NCI-H146 treated with DMSO at 0.1 percent for 48 hours (cell line): Measurements from ENCODE around the gene MYCBP2.
"Not testable (repeated sequence)": the region's sequence is repeated elsewhere in the genome, so short reads cannot be mapped to it uniquely, and the experiment has no call there.

ENCODE experiments used
- DNase-seq: peaks from one replicate; lab custom pipeline; 2025; ENCODE audit not compliant: unreplicated experiment; lab: John Stamatoyannopoulos, UW

Gene MYCBP2

GRCh38 chr13:77326905-77327604, at the start of gene MYCBP2:
Gene MYCBP2, minus strand, starts transcription at chr13:77327094. Its CDS starts 319 bp downstream, at chr13:77326775.
- DNase-seq = peak; percentile 98

- no peak for DNase-seq
Observed at GRCh38 chr13:77375560-77376108, 48.7 kb upstream of the MYCBP2 start.

- DNase-seq = no peak
Observed at GRCh38 chr13:77374786-77375185, 47.9 kb upstream of the MYCBP2 start.

DNA sequence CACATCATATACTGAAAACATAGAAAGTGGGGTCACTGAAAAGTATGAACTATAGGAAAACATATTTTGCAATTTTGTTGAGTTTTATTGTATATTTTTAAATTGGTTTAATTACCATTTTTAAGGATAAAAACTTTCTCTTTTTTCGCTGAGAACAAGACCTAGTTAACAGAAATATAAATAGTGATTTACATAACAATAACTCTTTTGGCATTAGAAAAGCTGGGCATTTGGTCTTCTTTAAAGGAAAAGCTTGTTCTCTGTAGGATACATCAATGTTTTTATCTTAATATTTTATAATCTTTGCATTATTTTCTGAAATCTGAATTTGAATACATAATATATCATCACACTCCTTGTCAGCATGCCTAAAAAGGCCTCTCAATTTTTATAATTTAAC, 47.4 kb upstream of the MYCBP2 start:
- no peak for DNase-seq

- DNase-seq = no peak
Observed at GRCh38 chr13:77373502-77373901, 46.6 kb upstream of the MYCBP2 start.

DNA sequence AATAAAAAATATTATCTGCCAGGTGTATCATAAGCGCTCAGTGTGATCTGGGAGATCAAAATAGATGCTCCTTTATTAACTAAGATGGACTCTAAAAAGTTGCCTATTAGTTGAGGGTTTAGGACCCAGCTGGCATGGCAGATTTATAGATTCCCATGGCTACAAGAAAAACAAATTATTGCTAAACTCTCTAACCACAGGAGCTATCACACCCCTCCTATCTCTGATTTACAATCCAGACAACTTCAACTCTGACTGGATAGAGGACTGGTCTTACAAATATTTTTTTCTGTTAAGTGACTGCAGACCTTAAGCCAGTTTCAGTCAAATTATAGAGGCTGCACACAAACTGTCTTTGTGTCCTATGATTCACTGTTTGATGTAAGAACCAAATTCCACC, 45.4 kb upstream of the MYCBP2 start:
- no peak for DNase-seq

- no peak for DNase-seq
Observed at GRCh38 chr13:77370888-77371287, 44.0 kb upstream of the MYCBP2 start.

- DNase-seq = no peak
Observed at GRCh38 chr13:77362166-77362565, 35.3 kb upstream of the MYCBP2 start.

DNA sequence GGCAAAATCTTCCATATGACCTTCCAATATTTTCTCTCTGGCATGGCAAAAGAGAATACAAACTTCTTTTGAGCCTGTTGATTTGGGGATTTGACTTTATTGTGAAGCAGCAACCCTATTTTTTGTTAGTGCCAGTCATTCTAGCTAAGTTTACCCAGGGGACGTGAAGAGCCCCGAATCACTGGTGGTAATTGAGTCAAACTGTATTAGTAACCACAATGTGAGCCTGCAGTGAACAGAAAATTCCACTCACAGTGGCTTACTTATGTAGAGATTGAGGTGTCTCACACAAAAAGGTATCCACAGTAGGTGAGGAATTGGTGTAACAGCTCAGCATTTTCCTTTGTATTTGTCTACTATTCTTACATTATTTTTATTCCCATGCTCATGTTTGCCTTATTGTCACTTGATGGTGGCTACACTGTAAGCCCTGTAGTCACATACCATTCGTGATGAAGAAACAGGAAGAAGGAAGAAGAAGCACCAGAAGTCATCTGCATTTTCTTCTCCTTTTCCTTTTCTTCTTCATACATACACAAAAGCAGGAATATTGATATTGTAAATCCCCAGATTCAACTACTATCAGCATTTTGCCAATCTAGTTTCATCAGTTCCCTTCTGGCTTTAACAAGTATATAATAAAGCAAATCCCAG, 33.3 kb upstream of the MYCBP2 start:
- DNase-seq = no peak

GRCh38 chr13:77359171-77359570, 32.3 kb upstream of the MYCBP2 start:
- no peak for DNase-seq

GRCh38 chr13:77358001-77358400, 31.1 kb upstream of the MYCBP2 start:
- DNase-seq = no peak

- DNase-seq = no peak
Observed at GRCh38 chr13:77356155-77356554, 29.3 kb upstream of the MYCBP2 start.

GRCh38 chr13:77353995-77354394, 27.1 kb upstream of the MYCBP2 start:
- DNase-seq = no peak

DNA sequence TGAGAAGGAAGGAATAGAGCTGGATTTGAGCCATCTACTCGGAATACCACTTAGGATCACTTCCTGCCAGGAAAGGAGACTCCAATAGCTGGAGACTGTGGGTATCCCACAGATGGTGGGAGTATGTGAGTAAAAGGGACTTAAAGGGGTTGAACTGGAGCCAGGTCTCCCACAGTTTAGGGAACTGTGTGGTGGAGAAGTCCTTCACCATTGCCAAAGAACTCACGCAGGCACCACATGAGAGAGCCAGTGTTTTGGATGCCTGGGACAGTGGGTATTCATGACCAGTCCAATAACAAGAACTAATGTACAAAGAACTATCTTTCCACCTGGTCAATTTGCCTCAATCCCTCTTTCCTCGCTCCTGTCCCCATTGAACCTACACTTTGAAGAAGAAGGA, 24.4 kb upstream of the MYCBP2 start:
- DNase-seq = no peak

DNA sequence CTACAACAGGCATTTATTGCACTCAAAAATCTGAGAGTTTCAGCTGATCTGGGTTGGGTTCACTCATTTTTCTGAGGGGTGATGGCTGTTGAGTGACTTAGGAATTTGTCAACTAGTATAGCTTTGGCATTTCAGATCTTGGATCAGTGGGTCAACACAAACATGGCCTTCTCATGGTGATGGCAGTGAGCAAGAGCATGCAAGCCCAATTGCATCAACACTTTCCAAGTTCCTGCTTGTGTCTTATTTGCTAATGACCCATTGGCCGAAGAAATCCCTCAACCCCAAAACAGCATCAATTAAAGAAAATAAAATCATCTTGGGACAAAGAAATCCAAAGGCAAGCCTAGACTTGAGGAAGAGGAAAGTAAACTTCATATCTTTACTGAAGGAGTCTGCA, 23.9 kb upstream of the MYCBP2 start:
- DNase-seq = no peak

DNA sequence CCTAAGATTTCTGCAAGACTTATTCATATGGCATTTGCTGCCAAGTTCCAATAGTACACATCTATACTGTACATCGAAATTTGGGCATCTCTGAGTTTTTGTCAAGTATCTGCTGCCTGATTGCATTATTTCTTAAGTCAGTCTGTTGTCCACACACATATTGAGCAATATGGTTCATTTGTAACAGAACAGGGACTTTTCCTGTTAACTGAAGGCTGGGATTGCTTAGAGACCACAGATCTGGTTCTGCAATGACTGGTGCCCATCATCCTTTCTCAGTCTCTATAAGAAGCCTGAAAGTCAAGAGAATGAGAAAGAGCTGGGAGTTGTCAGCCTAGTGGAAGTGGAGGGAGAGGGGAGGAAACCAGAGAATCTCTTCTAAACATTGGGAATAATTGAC, 22.5 kb upstream of the MYCBP2 start:
- no peak for DNase-seq

- not testable (repeated sequence) for DNase-seq
Observed at GRCh38 chr13:77347351-77347750, 20.5 kb upstream of the MYCBP2 start.

DNA sequence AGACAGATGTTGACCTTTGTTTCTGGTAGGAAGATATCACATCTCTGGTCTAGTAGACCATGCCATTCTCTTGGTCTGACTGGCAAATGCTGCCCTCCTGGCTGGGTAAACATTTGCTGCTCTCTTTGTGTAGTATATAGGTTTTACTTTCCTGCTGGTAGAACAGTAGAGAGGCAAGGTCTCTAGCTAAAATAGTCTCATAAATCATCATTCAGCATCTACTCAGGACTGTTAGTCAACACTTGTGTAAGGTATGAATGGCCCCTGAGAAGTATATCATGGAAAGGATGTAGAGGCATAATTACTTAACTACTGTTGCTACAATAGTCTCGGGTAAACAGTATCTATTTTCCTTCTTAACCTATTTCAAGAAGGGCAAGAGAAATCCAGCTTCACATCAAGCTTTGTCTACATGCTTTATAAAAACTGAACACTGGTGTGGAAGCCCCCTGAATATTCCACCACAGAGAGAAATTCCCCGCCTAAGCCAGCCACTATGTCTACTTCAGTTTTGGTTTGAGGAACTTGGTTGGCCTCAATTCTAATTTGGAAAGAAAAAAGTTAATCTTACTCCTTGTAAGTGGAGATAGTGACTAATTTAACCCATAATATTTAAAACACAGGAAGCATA, 18.4 kb upstream of the MYCBP2 start:
- DNase-seq = no peak

GRCh38 chr13:77343841-77344240, 16.9 kb upstream of the MYCBP2 start:
- DNase-seq = no peak

DNA sequence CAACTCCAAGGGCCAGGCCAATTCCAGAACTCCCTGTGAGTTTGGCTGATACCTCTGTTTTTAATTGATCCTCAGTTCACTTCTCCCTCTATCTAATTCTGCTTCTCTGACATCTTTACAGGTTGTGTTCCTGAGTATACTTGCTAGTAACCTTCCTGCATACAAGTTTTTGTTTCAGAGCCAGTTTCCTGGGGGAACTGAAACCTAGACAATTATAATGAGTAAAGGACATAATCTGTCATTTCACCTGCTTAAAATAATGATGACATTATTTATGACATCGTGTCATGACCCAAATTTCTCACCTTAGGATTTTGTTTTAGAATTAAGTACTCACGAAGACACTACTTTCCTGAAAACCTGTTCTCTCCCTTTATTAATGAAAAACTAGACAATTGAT, 12.5 kb upstream of the MYCBP2 start:
- no peak for DNase-seq

GRCh38 chr13:77338961-77339401, 12.1 kb upstream of the MYCBP2 start:
- DNase-seq = no peak

DNA sequence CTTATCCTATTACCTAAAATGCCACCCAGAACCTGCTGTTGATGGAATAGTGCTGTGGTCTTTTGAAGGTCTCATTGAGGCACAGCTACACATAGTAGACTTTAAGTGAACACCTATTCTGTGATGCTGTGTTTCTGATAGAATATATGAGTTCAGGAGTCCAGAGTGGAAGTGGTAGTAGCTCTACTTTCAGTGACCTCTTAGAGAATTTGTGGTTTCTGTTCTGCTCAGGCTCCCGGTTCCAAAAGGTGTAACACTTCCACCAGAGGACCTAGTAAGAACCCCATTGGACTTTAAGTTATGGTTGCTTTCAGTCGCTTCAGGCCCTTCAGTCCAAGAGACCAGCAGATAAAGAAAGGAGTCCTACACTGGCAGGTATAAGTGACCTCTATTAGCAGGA, 11.4 kb upstream of the MYCBP2 start:
- no peak for DNase-seq
